ENCODE data around the gene SPOCK1.

DNA sequence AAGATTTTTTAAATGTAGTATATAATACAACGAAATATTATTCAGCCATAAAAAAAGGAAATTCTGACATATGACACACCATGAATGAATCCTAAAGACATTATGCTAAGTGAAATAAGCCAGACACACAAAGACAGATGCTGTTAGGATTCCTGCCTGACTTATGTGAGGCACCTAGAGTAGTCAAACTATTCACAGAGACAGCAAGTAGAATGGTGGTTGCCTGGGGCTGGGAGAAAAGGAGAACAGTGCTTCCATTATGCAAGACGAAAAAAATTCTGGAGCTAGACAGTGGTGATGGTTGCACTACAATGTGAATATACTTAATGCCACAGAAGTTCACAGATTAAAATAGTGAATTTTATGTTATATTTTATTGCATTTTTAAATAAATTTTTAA is 66.8 kb downstream of the SPOCK1 start:
- TF ChIP-seq, protein P1, sequence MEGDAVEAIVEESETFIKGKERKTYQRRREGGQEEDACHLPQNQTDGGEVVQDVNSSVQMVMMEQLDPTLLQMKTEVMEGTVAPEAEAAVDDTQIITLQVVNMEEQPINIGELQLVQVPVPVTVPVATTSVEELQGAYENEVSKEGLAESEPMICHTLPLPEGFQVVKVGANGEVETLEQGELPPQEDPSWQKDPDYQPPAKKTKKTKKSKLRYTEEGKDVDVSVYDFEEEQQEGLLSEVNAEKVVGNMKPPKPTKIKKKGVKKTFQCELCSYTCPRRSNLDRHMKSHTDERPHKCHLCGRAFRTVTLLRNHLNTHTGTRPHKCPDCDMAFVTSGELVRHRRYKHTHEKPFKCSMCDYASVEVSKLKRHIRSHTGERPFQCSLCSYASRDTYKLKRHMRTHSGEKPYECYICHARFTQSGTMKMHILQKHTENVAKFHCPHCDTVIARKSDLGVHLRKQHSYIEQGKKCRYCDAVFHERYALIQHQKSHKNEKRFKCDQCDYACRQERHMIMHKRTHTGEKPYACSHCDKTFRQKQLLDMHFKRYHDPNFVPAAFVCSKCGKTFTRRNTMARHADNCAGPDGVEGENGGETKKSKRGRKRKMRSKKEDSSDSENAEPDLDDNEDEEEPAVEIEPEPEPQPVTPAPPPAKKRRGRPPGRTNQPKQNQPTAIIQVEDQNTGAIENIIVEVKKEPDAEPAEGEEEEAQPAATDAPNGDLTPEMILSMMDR (IDR thresholded peaks at IDR 0.05) = no peak
- no peak for TF ChIP-seq POLR2A (IDR thresholded peaks at IDR 0.05)
